ENCODE data around the gene SULT1B1.
"Not testable (repeated sequence)": the region's sequence is repeated elsewhere in the genome, so short reads cannot be mapped to it uniquely, and the experiment has no call there.

SULT1B1 gene

GRCh38 chr4:69760455-69760854 lies at the start of gene SULT1B1:
Gene SULT1B1, minus strand, starts transcription at chr4:69760620. Its CDS starts 5,403 bp downstream, at chr4:69755217.
- peak in 1 of 2 donors; percentile 3 for DNase-seq (ENCODE audit: low read depth in 2 of 2, low spot score in 1 of 2)

- DNase-seq (ENCODE audit: low read depth in 2 of 2, low spot score in 1 of 2): no peak
Observed at GRCh38 chr4:69800599-69800998, 40.2 kb upstream of the SULT1B1 start.

- DNase-seq (ENCODE audit: low read depth in 2 of 2, low spot score in 1 of 2): no peak
Observed at GRCh38 chr4:69799337-69799736, 38.9 kb upstream of the SULT1B1 start.

- DNase-seq (ENCODE audit: low read depth in 2 of 2, low spot score in 1 of 2): no peak
Observed at GRCh38 chr4:69793732-69794131, 33.3 kb upstream of the SULT1B1 start.

GRCh38 chr4:69787879-69788278 lies 27.5 kb upstream of the SULT1B1 start:
- DNase-seq (ENCODE audit: low read depth in 2 of 2, low spot score in 1 of 2): no peak

- DNase-seq (ENCODE audit: low read depth in 2 of 2, low spot score in 1 of 2): no peak
Observed at GRCh38 chr4:69786547-69786946, 26.1 kb upstream of the SULT1B1 start.

- DNase-seq (ENCODE audit: low read depth in 2 of 2, low spot score in 1 of 2): no peak
Observed at GRCh38 chr4:69785211-69785831, 24.9 kb upstream of the SULT1B1 start.

GRCh38 chr4:69782651-69783310 lies 22.4 kb upstream of the SULT1B1 start:
- no peak for DNase-seq (ENCODE audit: low read depth in 2 of 2, low spot score in 1 of 2)

- no peak for DNase-seq (ENCODE audit: low read depth in 2 of 2, low spot score in 1 of 2)
Observed at GRCh38 chr4:69781458-69782418, 21.3 kb upstream of the SULT1B1 start.

- no peak for DNase-seq (ENCODE audit: low read depth in 2 of 2, low spot score in 1 of 2)
Observed at GRCh38 chr4:69780141-69780540, 19.7 kb upstream of the SULT1B1 start.

- DNase-seq (ENCODE audit: low read depth in 2 of 2, low spot score in 1 of 2): no peak
Observed at GRCh38 chr4:69776696-69777095, 16.3 kb upstream of the SULT1B1 start.

GRCh38 chr4:69775321-69775867 lies 15.0 kb upstream of the SULT1B1 start:
- no peak for DNase-seq (ENCODE audit: low read depth in 2 of 2, low spot score in 1 of 2)

GRCh38 chr4:69773484-69773883 lies 13.1 kb upstream of the SULT1B1 start:
- no peak for DNase-seq (ENCODE audit: low read depth in 2 of 2, low spot score in 1 of 2)

GRCh38 chr4:69768554-69768953 lies 8.1 kb upstream of the SULT1B1 start:
- DNase-seq (ENCODE audit: low read depth in 2 of 2, low spot score in 1 of 2): not testable (repeated sequence)

GRCh38 chr4:69765751-69766150 lies 5.3 kb upstream of the SULT1B1 start:
- DNase-seq (ENCODE audit: low read depth in 2 of 2, low spot score in 1 of 2): no peak

- no peak for DNase-seq (ENCODE audit: low read depth in 2 of 2, low spot score in 1 of 2)
Observed at GRCh38 chr4:69764311-69764710, 3.9 kb upstream of the SULT1B1 start.

GRCh38 chr4:69763233-69763632 lies 2.8 kb upstream of the SULT1B1 start:
- no peak for DNase-seq (ENCODE audit: low read depth in 2 of 2, low spot score in 1 of 2)

GRCh38 chr4:69759189-69759604 lies 1.2 kb downstream of the SULT1B1 start:
- no peak for DNase-seq (ENCODE audit: low read depth in 2 of 2, low spot score in 1 of 2)

- DNase-seq (ENCODE audit: low read depth in 2 of 2, low spot score in 1 of 2): no peak
Observed at GRCh38 chr4:69757464-69757863, 3.0 kb downstream of the SULT1B1 start.

GRCh38 chr4:69754926-69755580 lies 5.4 kb downstream of the SULT1B1 start:
- DNase-seq (ENCODE audit: low read depth in 2 of 2, low spot score in 1 of 2): no peak

- DNase-seq (ENCODE audit: low read depth in 2 of 2, low spot score in 1 of 2): no peak
Observed at GRCh38 chr4:69753686-69754085, 6.7 kb downstream of the SULT1B1 start.

All from stimulated activated CD8-positive, alpha-beta memory T cell treated with anti-CD3 and anti-CD28 coated beads, Interleukin-4, amount 100 ng/mL, for 1 hour (primary cell).